ENCODE measurements around the gene CDC42.

The CDC42 gene

GRCh38 chr1:22043198-22043769 is 9.2 kb upstream of the CDC42 start:
- peak overlapping the region; percentile 54; the same call in 1 of the 2 replicates for H2AFZ ChIP-seq (ENCODE audit: low read length)
- no peaks in the 10 kb centered on the region for H4K20me1 ChIP-seq (ENCODE audit: insufficient read depth, low read length, poor library complexity, severe bottlenecking)
- no peaks in the 10 kb centered on the region for H3K9me2 ChIP-seq (replicated peaks; ENCODE audit: low read depth, low read length)
- no peaks in the 10 kb centered on the region for H3K36me3 ChIP-seq (ENCODE audit: insufficient read depth, low read length)
- H3F3A ChIP-seq (ENCODE audit: low read depth): peaks cover 3% of the 10 kb centered on the region; the same call in 1 of the 2 replicates
- no peak for TF ChIP-seq EZH2phosphoT487 (IDR thresholded peaks at IDR 0.05; ENCODE audit: borderline replicate concordance)
- no peak for TF ChIP-seq CTCF (conservative IDR thresholded peaks at IDR 0.05; ENCODE audit: low read length)
- H3K4me2 ChIP-seq (ENCODE audit: low read depth, low read length, poor library complexity, severe bottlenecking): no peak overlapping the region
- no peaks in the 10 kb centered on the region for H3K9me3 ChIP-seq (ENCODE audit: insufficient read depth, low read depth, low read length)
- no peak overlapping the region for H3K4me3 ChIP-seq (ENCODE audit: low read length, poor library complexity, severe bottlenecking)
- no peaks in the 10 kb centered on the region for H3K27me3 ChIP-seq (ENCODE audit: insufficient read depth, low read length, poor library complexity, severe bottlenecking)
- H3K4me1 ChIP-seq (ENCODE audit: insufficient read depth, low read length, poor library complexity, severe bottlenecking): peaks cover 33% of the 10 kb centered on the region
- no peaks in the 10 kb centered on the region for H3K79me2 ChIP-seq (ENCODE audit: insufficient read depth, low read length)
- peak overlapping the region; percentile 1 for H3K9ac ChIP-seq (ENCODE audit: low read depth, low read length, poor library complexity, severe bottlenecking)

GRCh38 chr1:22044690-22045420 is 7.7 kb upstream of the CDC42 start:
- no peak overlapping the region for H3K9ac ChIP-seq (ENCODE audit: low read depth, low read length, poor library complexity, severe bottlenecking)
- H4K20me1 ChIP-seq (ENCODE audit: insufficient read depth, low read length, poor library complexity, severe bottlenecking): no peaks in the 10 kb centered on the region
- no peaks in the 10 kb centered on the region for H3K9me3 ChIP-seq (ENCODE audit: insufficient read depth, low read depth, low read length)
- no peaks in the 10 kb centered on the region for H3K36me3 ChIP-seq (ENCODE audit: insufficient read depth, low read length)
- H3K4me3 ChIP-seq (ENCODE audit: low read length, poor library complexity, severe bottlenecking): no peak overlapping the region
- no peak overlapping the region for H3K4me2 ChIP-seq (ENCODE audit: low read depth, low read length, poor library complexity, severe bottlenecking)
- no peaks in the 10 kb centered on the region for H3K9me2 ChIP-seq (replicated peaks; ENCODE audit: low read depth, low read length)
- no peaks in the 10 kb centered on the region for H3F3A ChIP-seq (ENCODE audit: low read depth)
- no peak overlapping the region for H2AFZ ChIP-seq (ENCODE audit: low read length)
- H3K4me1 ChIP-seq (ENCODE audit: insufficient read depth, low read length, poor library complexity, severe bottlenecking): peaks cover 23% of the 10 kb centered on the region
- H3K79me2 ChIP-seq (ENCODE audit: insufficient read depth, low read length): no peaks in the 10 kb centered on the region
- H3K27me3 ChIP-seq (ENCODE audit: insufficient read depth, low read length, poor library complexity, severe bottlenecking): no peaks in the 10 kb centered on the region
- TF ChIP-seq EZH2phosphoT487 (IDR thresholded peaks at IDR 0.05; ENCODE audit: borderline replicate concordance): no peak
- no peak for TF ChIP-seq CTCF (conservative IDR thresholded peaks at IDR 0.05; ENCODE audit: low read length)

- H3K4me3 ChIP-seq (ENCODE audit: low read length, poor library complexity, severe bottlenecking): no peak overlapping the region
- peaks cover 15% of the 10 kb centered on the region for H3K4me1 ChIP-seq (ENCODE audit: insufficient read depth, low read length, poor library complexity, severe bottlenecking)
- no peaks in the 10 kb centered on the region for H3F3A ChIP-seq (ENCODE audit: low read depth)
- no peaks in the 10 kb centered on the region for H3K36me3 ChIP-seq (ENCODE audit: insufficient read depth, low read length)
- no peaks in the 10 kb centered on the region for H3K9me3 ChIP-seq (ENCODE audit: insufficient read depth, low read depth, low read length)
- H3K4me2 ChIP-seq (ENCODE audit: low read depth, low read length, poor library complexity, severe bottlenecking): no peak overlapping the region
- H4K20me1 ChIP-seq (ENCODE audit: insufficient read depth, low read length, poor library complexity, severe bottlenecking): no peaks in the 10 kb centered on the region
- H2AFZ ChIP-seq (ENCODE audit: low read length): no peak overlapping the region
- H3K9me2 ChIP-seq (replicated peaks; ENCODE audit: low read depth, low read length): no peaks in the 10 kb centered on the region
- H3K79me2 ChIP-seq (ENCODE audit: insufficient read depth, low read length): no peaks in the 10 kb centered on the region
- TF ChIP-seq EZH2phosphoT487 (IDR thresholded peaks at IDR 0.05; ENCODE audit: borderline replicate concordance) (no peak), CTCF (conservative IDR thresholded peaks at IDR 0.05; ENCODE audit: low read length) (no peak)
- no peak overlapping the region for H3K9ac ChIP-seq (ENCODE audit: low read depth, low read length, poor library complexity, severe bottlenecking)
- H3K27me3 ChIP-seq (ENCODE audit: insufficient read depth, low read length, poor library complexity, severe bottlenecking): no peaks in the 10 kb centered on the region
Measured at GRCh38 chr1:22045604-22046228, 6.8 kb upstream of the CDC42 start.
